Ovary (tissue), 9 donors: Measurements from ENCODE around the gene LTB4R. TPM values are rescaled to one million over a fixed set of nuclear protein-coding genes. Genes with fewer than 3 reads are reported as not detected.

Experiments
- DNase-seq, 5 donors: peaks; one replicate each; pipeline ENCODE4 v3.0.0-alpha.2; 2019 to 2020
- H3K27ac ChIP-seq, 2 donors: fragments of 200-600 bp; one replicate each; pipeline versions ENCODE4 v1.5.1 to v1.8.0; 2019 to 2022
- H3K27me3 ChIP-seq: fragments of 200-600 bp; one replicate; pipeline ENCODE4 v1.8.0; 2022
- H3K36me3 ChIP-seq: fragments of 200-600 bp; sonication (generic); one replicate; pipeline ENCODE4 v1.5.1; 2019
- H3K4me1 ChIP-seq: one replicate; pipeline ENCODE4 v1.8.1; 2013; ENCODE audit warnings: mild to moderate bottlenecking, moderate library complexity; ENCODE audit not compliant: insufficient read depth
- H3K4me3 ChIP-seq: fragments of 200-600 bp; sonication (generic); one replicate; pipeline ENCODE4 v1.5.1; 2017
- H3K9me3 ChIP-seq, 2 donors: fragments of 200-600 bp in 1 of 2; sonication (generic) in 1 of 2; one replicate each; pipeline versions ENCODE4 v1.5.1 to v1.8.1; 2013 to 2019; ENCODE audit warnings: mild to moderate bottlenecking in 1 of 2, moderate library complexity in 1 of 2
- EP300 ChIP-seq: sonication (generic); formaldehyde crosslinking; IDR thresholded peaks from one replicate; pipeline ENCODE4 v1.6.1; 2017; ENCODE audit warnings: antibody characterized with exemption
- POLR2A ChIP-seq: fragments of 450-650 bp; IDR thresholded peaks from one replicate; pipeline ENCODE4 v1.6.1; 2017; ENCODE audit warnings: antibody characterized with exemption, mild to moderate bottlenecking, moderate library complexity
- WGBS, 3 donors: extraction: QIAGEN DNeasy Blood & Tissue Kit in 1 of 3; methylation state at CpG; one replicate each; pipeline versions ENCODE4 v1.1.5 to v1.1.7; 2013 to 2017; 5-methylcytosine and 5-hydroxymethylcytosine counted together
- intact Hi-C, 4 donors: fragments of 100-400 bp; cut with DNase I; formaldehyde crosslinking; loops; one replicate each; pipeline versions ENCODE4 v1.11.0 to v1.15.1; 2022 to 2023
- polyA plus RNA-seq, 2 donors: library from polyadenylated mRNA; stranded (reverse); fragments of 200-250 nt in 1 of 2; fragments of 350-450 nt in 1 of 2; fragmentation: Illumina TruSeq in 1 of 2; extraction: RNeasy Lipid Tissue Mini Kit (QIAGEN cat#74804) in 1 of 2; gene quantifications; one replicate each; pipeline ENCODE4 v1.2.3, GENCODE V29; 2013 to 2014
- total RNA-seq, 7 donors: library from RNA; depleted of rRNA in 2 of 7; stranded (reverse); fragments of >200 nt in 2 of 7; fragmentation: NEBNext Ultra II Directional in 3 of 7; extraction: Animal tissue kit (Norgen Biotek cat#: 25700) in 3 of 7; gene quantifications; one replicate each; pipeline versions ENCODE4 v1.1.0 to v1.2.4, GENCODE V29; 2016 to 2023
- TF ChIP-seq, protein P1 (sequence below), 3 donors: fragments of 450-650 bp in 2 of 3; fragments of 200-600 bp in 1 of 3; IDR thresholded peaks; one replicate each; pipeline versions ENCODE4 v1.5.1 to v1.8.0; 2016 to 2022; ENCODE audit warnings: antibody characterized with exemption in 3 of 3, mild to moderate bottlenecking in 1 of 3
- donor health status: DM: no; HTN: no; CAD: no; lungs with moderate emphysema.
- donor health status: DM: no; HTN: no; CAD: no.
- donor health status: Bipolar disorder and iron deficiency.
- donor health status: DM: yes; HTN: yes; CAD: no.
- donor health status: DM: no; HTN: no; CAD: no.
- donor health status: DM: yes; HTN: yes; CAD: no.

LTB4R gene
- total and polyA plus RNA-seq, 9 donors: 2.9 to 9.4 (median 7.6) TPM

DNA sequence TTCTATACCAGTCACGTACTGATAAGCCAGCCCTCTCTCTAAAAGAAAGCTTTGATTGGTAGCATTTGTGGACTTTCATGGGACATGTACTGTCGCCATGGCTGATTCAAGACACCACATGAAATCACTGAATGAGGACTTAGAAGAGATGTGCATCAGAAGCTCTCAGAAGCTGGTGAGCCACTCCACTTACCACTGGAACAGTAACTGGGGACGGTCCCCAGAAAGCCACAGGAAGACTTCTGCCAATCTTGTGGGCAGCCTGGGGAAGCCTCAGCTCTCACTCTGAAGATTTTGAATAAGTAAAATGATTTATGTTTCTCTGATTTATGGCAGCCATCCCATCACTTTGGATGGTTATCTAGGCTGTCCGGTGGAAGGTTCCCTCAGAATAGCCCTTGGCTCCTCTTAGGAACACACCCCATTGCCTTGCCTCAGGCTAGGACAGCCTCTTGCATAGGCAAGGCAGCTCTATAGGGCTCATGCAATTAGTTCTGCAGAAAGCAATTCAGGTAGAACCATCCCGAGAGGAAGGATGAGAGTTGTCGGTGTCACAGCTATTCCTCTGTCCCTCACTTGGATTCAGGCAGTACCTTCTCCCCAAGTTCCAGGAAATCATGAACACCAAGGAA, 21.5 kb upstream of the LTB4R start:
- Histone ChIP-seq H3K36me3 (no peaks in the 10 kb centered on the region), H3K27me3 (no peaks in the 10 kb centered on the region), H3K4me1 (no peaks in the 10 kb centered on the region), H3K9me3 (no peaks in the 10 kb centered on the region), H3K27ac (no peak overlapping the region), H3K4me3 (no peak overlapping the region)
- 80 to 84% (median 83%) methylated on average over 6 of the region's 6 CpGs for WGBS, 3 donors
- TF ChIP-seq EP300: no peak
- no peak for TF ChIP-seq POLR2A
- TF ChIP-seq, protein P1, sequence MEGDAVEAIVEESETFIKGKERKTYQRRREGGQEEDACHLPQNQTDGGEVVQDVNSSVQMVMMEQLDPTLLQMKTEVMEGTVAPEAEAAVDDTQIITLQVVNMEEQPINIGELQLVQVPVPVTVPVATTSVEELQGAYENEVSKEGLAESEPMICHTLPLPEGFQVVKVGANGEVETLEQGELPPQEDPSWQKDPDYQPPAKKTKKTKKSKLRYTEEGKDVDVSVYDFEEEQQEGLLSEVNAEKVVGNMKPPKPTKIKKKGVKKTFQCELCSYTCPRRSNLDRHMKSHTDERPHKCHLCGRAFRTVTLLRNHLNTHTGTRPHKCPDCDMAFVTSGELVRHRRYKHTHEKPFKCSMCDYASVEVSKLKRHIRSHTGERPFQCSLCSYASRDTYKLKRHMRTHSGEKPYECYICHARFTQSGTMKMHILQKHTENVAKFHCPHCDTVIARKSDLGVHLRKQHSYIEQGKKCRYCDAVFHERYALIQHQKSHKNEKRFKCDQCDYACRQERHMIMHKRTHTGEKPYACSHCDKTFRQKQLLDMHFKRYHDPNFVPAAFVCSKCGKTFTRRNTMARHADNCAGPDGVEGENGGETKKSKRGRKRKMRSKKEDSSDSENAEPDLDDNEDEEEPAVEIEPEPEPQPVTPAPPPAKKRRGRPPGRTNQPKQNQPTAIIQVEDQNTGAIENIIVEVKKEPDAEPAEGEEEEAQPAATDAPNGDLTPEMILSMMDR (IDR thresholded peaks at IDR 0.05): no peak
- DNase-seq: no peak
- intact Hi-C loops: no loop called here

DNA sequence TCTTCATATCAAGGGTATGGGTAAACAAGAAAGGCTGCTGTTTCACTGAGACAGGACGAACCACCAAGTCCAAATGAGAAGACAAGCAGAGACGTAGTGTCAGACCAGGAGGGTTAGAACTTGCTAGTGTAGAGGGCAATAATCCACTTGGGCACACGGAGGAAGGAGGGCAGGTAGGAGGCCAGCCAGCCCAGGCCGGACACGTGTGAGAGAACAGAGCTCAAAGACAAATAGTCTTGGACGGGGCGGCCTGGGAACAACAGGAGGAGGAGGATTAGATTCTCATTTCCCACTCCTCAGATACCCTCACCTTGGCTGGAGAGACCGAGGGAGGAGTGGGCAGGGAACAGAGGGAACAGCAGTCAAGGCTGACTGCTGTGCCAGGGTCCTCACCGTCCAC, 20.6 kb upstream of the LTB4R start:
- Histone ChIP-seq H3K27ac (no peak overlapping the region), H3K4me3 (no peak overlapping the region), H3K36me3 (no peaks in the 10 kb centered on the region), H3K4me1 (no peaks in the 10 kb centered on the region), H3K27me3 (no peaks in the 10 kb centered on the region), H3K9me3 (no peaks in the 10 kb centered on the region)
- no peak for TF ChIP-seq POLR2A
- no peak for TF ChIP-seq EP300
- TF ChIP-seq, protein P1 (IDR thresholded peaks at IDR 0.05): no peak
- intact Hi-C loops: no loop called here
- 70 to 77% (median 72%) methylated on average over 8 to 9 of the region's 9 CpGs for WGBS, 3 donors
- no peak for DNase-seq

GRCh38 chr14:24291446-24292117, 19.7 kb upstream of the LTB4R start:
- H3K4me3 ChIP-seq: no peak overlapping the region
- intact Hi-C loops: no loop called here
- H3K27me3 ChIP-seq: no peaks in the 10 kb centered on the region
- TF ChIP-seq, protein P1 (IDR thresholded peaks at IDR 0.05): no peak
- TF ChIP-seq EP300 (no peak), POLR2A (no peak)
- WGBS, 3 donors: 82 to 86% (median 82%) methylated on average over 3 of the region's 3 CpGs
- no peaks in the 10 kb centered on the region for H3K36me3 ChIP-seq
- no peak overlapping the region for H3K27ac ChIP-seq
- no peak for DNase-seq
- no peaks in the 10 kb centered on the region for H3K4me1 ChIP-seq
- no peaks in the 10 kb centered on the region for H3K9me3 ChIP-seq

DNA sequence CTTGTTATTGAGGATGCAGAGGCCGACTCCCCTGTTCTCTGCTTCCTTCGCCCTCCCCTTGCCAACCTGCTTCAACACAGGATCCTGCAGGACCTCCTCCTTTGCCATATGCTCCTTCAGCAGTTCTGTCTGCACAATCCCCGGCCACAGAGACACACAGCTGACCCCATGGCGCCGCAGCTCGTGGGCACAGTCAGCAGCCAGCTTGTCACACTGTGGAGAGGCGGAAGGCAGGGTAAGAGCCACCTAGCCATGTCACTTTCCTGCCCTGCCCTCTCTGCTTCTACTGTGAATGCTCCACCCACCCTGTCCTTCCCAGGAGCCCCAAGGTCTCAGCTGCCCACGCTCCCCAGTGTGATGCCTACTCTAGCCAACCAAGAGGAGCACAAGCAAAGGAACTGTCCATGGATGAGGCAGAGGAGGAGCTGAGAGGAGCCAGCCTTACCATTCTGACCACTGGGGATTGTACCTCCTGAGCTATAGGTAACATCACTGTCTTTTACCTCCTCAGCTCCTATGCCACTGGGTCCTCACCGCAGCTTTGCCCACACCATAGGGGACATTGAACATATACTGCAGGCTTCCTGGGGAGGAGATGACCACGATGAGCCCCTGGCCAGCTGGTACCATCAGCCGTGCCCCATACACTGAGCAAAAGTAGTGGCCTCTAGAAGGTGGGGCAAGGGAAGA, 19.0 kb upstream of the LTB4R start:
- intact Hi-C loops: no loop called here
- H3K27ac ChIP-seq: no peak overlapping the region

More for the DNA sequence above, 19.0 kb upstream of the LTB4R start:
- Histone ChIP-seq H3K4me1 (no peaks in the 10 kb centered on the region), H3K4me3 (no peak overlapping the region), H3K27me3 (no peaks in the 10 kb centered on the region), H3K36me3 (no peaks in the 10 kb centered on the region), H3K9me3 (no peaks in the 10 kb centered on the region)
- no peak for TF ChIP-seq POLR2A
- TF ChIP-seq EP300: no peak
- TF ChIP-seq, protein P1 (IDR thresholded peaks at IDR 0.05): no peak
- DNase-seq: no peak
- WGBS, 3 donors: 90 to 91% (median 90%) methylated on average over 11 of the region's 11 CpGs
